Measurements from ENCODE around the gene ARRDC1. TPM values are rescaled to one million over a fixed set of nuclear protein-coding genes. Genes with fewer than 3 reads are reported as not detected.

Gene ARRDC1
- total RNA-seq, 5 donors from 2014 or later (not counting 1 experiment from before 2014, with no cell fraction given): 54.7 to 123 (median 103) TPM

GRCh38 chr9:137603879-137604278 lies 1.6 kb upstream of the ARRDC1 start:
- Histone ChIP-seq H3K4me3 (ENCODE audit: control insufficient read depth in 1 of 2, extremely low read depth in 1 of 2, low read length in 1 of 2) (peak overlapping the region in 1 of 2 donors; percentile 15), H3K27me3 (replicated peaks in 1 of 2; ENCODE audit: control insufficient read depth in 2 of 2, extremely low read depth in 1 of 2, insufficient read depth in 2 of 2, low read length in 1 of 2) (no peaks in the 10 kb centered on the region), H3K9me3 (no peaks in the 10 kb centered on the region), H3K36me3 (ENCODE audit: control insufficient read depth in 2 of 2, extremely low read depth in 1 of 2, insufficient read depth in 1 of 2, low read length in 1 of 2) (no peaks in the 10 kb centered on the region), H3K27ac (ENCODE audit: low read length) (no peak overlapping the region), H3K4me1 (ENCODE audit: control insufficient read depth in 1 of 2, extremely low read depth in 1 of 2, insufficient read depth in 2 of 2, low read length in 2 of 2) (peaks cover 12 to 32% of the 10 kb centered on the region in 2 experiments)
- POLR2A ChIA-PET: no interaction called here
- no peak for ATAC-seq (replicated peaks in 1 of 4)
- Mint-ChIP-seq H3K27ac (no peak overlapping the region), H3K27me3 (no peaks in the 10 kb centered on the region), H3K4me1 (peaks cover 22 to 30% (median 24%) of the 10 kb centered on the region in 3 donors), H3K4me3 (peak overlapping the region; percentile 49 to 59 (median 56)), H3K36me3 (no peaks in the 10 kb centered on the region), H3K9me3 (no peaks in the 10 kb centered on the region)
- CTCF ChIA-PET: no interaction called here
- WGBS (ENCODE audit: insufficient coverage): 98% methylated on average over 10 of the region's 13 CpGs
- no peak for DNase-seq

GRCh38 chr9:137604345-137605086 lies 970 bp upstream of the ARRDC1 start:
- peaks cover 22 to 33% (median 24%) of the 10 kb centered on the region in 3 donors for H3K4me1 Mint-ChIP-seq

GRCh38 chr9:137606005-137606621 lies 627 bp downstream of the ARRDC1 start:
- Histone ChIP-seq H3K9me3 (no peaks in the 10 kb centered on the region), H3K27me3 (replicated peaks in 1 of 2; ENCODE audit: control insufficient read depth in 2 of 2, extremely low read depth in 1 of 2, insufficient read depth in 2 of 2, low read length in 1 of 2) (no peaks in the 10 kb centered on the region), H3K4me1 (ENCODE audit: control insufficient read depth in 1 of 2, extremely low read depth in 1 of 2, insufficient read depth in 2 of 2, low read length in 2 of 2) (peaks cover 12 to 37% of the 10 kb centered on the region in 2 experiments), H3K36me3 (ENCODE audit: control insufficient read depth in 2 of 2, extremely low read depth in 1 of 2, insufficient read depth in 1 of 2, low read length in 1 of 2) (peaks cover 0 to 4% of the 10 kb centered on the region in 2 donors), H3K27ac (ENCODE audit: low read length) (no peak overlapping the region), H3K4me3 (ENCODE audit: control insufficient read depth in 1 of 2, extremely low read depth in 1 of 2, low read length in 1 of 2) (peak overlapping the region; percentile 51 to 80)
- H3K27me3 Mint-ChIP-seq: no peaks in the 10 kb centered on the region
- peak overlapping the region; percentile 71 to 79 for H3K27ac Mint-ChIP-seq
- H3K4me1 Mint-ChIP-seq: peaks cover 23 to 38% (median 28%) of the 10 kb centered on the region in 3 donors
- H3K36me3 Mint-ChIP-seq: no peaks in the 10 kb centered on the region
- ChIA-PET CTCF (interaction anchor here in 1 of 2 donors (1.3 kb wide), 1 partner anchor 16 kb away, joined by 3 read pairs; the partner anchor contains the start of gene ZMYND19), POLR2A (no interaction called here)
- ATAC-seq (replicated peaks in 1 of 4) (peak in 1 of 4 experiments; percentile 0), DNase-seq (peak in 4 of 35 experiments; percentile 18 to 40 (median 32))
- H3K9me3 Mint-ChIP-seq: no peaks in the 10 kb centered on the region
- WGBS (ENCODE audit: insufficient coverage): 2% methylated on average over 57 of the region's 57 CpGs
- H3K4me3 Mint-ChIP-seq: peak overlapping the region; percentile 76 to 85 (median 80)

More at GRCh38 chr9:137604345-137605086, 970 bp upstream of the ARRDC1 start:
- H3K36me3 ChIP-seq (ENCODE audit: control insufficient read depth in 2 of 2, extremely low read depth in 1 of 2, insufficient read depth in 1 of 2, low read length in 1 of 2): peaks cover 0 to 1% of the 10 kb centered on the region in 2 donors
- ChIA-PET CTCF (interaction anchor here in 1 of 2 donors (1.3 kb wide), 1 partner anchor 14 kb away, joined by 3 read pairs; the partner anchor contains the start of gene ZMYND19), POLR2A (no interaction called here)
- 11% methylated on average over 26 of the region's 49 CpGs for WGBS (ENCODE audit: insufficient coverage)
- no peaks in the 10 kb centered on the region for H3K27me3 ChIP-seq (replicated peaks in 1 of 2; ENCODE audit: control insufficient read depth in 2 of 2, extremely low read depth in 1 of 2, insufficient read depth in 2 of 2, low read length in 1 of 2)
- Mint-ChIP-seq H3K9me3 (no peaks in the 10 kb centered on the region), H3K4me3 (peak overlapping the region; percentile 49 to 59 (median 56)), H3K27ac (no peak overlapping the region), H3K27me3 (no peaks in the 10 kb centered on the region), H3K36me3 (no peaks in the 10 kb centered on the region)
- H3K4me3 ChIP-seq (ENCODE audit: control insufficient read depth in 1 of 2, extremely low read depth in 1 of 2, low read length in 1 of 2): peak overlapping the region in 1 of 2 donors; percentile 37
- H3K9me3 ChIP-seq: no peaks in the 10 kb centered on the region
- no peak overlapping the region for H3K27ac ChIP-seq (ENCODE audit: low read length)
- H3K4me1 ChIP-seq (ENCODE audit: control insufficient read depth in 1 of 2, extremely low read depth in 1 of 2, insufficient read depth in 2 of 2, low read length in 2 of 2): peaks cover 12 to 32% of the 10 kb centered on the region in 2 experiments
- DNase-seq (no peak), ATAC-seq (replicated peaks in 1 of 4) (no peak)

GRCh38 chr9:137606734-137607138 lies 1.2 kb downstream of the ARRDC1 start:
- 90% methylated on average over 11 of the region's 13 CpGs for WGBS (ENCODE audit: insufficient coverage)
- no peaks in the 10 kb centered on the region for H3K36me3 Mint-ChIP-seq
- peaks cover 12 to 43% of the 10 kb centered on the region in 2 experiments for H3K4me1 ChIP-seq (ENCODE audit: control insufficient read depth in 1 of 2, extremely low read depth in 1 of 2, insufficient read depth in 2 of 2, low read length in 2 of 2)
- peaks cover 0 to 4% of the 10 kb centered on the region in 2 donors for H3K36me3 ChIP-seq (ENCODE audit: control insufficient read depth in 2 of 2, extremely low read depth in 1 of 2, insufficient read depth in 1 of 2, low read length in 1 of 2)
- no peaks in the 10 kb centered on the region for H3K27me3 Mint-ChIP-seq
- no peaks in the 10 kb centered on the region for H3K27me3 ChIP-seq (replicated peaks in 1 of 2; ENCODE audit: control insufficient read depth in 2 of 2, extremely low read depth in 1 of 2, insufficient read depth in 2 of 2, low read length in 1 of 2)
- ChIA-PET POLR2A (no interaction called here), CTCF (no interaction called here)
- H3K27ac Mint-ChIP-seq: peak overlapping the region; percentile 71 to 79
- peak overlapping the region; percentile 76 to 85 (median 80) for H3K4me3 Mint-ChIP-seq
- H3K9me3 Mint-ChIP-seq: no peaks in the 10 kb centered on the region
- H3K9me3 ChIP-seq: no peaks in the 10 kb centered on the region
- H3K4me1 Mint-ChIP-seq: peaks cover 29 to 44% (median 34%) of the 10 kb centered on the region in 3 donors
- DNase-seq (no peak), ATAC-seq (replicated peaks in 1 of 4) (no peak)
- peak overlapping the region; percentile 51 to 80 for H3K4me3 ChIP-seq (ENCODE audit: control insufficient read depth in 1 of 2, extremely low read depth in 1 of 2, low read length in 1 of 2)
- H3K27ac ChIP-seq (ENCODE audit: low read length): no peak overlapping the region

- H3K27me3 Mint-ChIP-seq: no peaks in the 10 kb centered on the region
- H3K36me3 Mint-ChIP-seq: no peaks in the 10 kb centered on the region
- DNase-seq (no peak), ATAC-seq (replicated peaks in 1 of 4) (no peak)
- H3K9me3 ChIP-seq: no peaks in the 10 kb centered on the region
- CTCF ChIA-PET: no interaction called here
- H3K4me1 Mint-ChIP-seq: peaks cover 31 to 50% (median 40%) of the 10 kb centered on the region in 3 donors
- H3K27ac ChIP-seq (ENCODE audit: low read length): no peak overlapping the region
- no peaks in the 10 kb centered on the region for H3K9me3 Mint-ChIP-seq
- H3K4me3 Mint-ChIP-seq: peak overlapping the region; percentile 76 to 85 (median 80)
- WGBS (ENCODE audit: insufficient coverage): 86% methylated on average over 17 of the region's 17 CpGs
- H3K27me3 ChIP-seq (replicated peaks in 1 of 2; ENCODE audit: control insufficient read depth in 2 of 2, extremely low read depth in 1 of 2, insufficient read depth in 2 of 2, low read length in 1 of 2): no peaks in the 10 kb centered on the region
- peak overlapping the region; percentile 18 to 51 for H3K4me3 ChIP-seq (ENCODE audit: control insufficient read depth in 1 of 2, extremely low read depth in 1 of 2, low read length in 1 of 2)
- POLR2A ChIA-PET: no interaction called here
- H3K4me1 ChIP-seq (ENCODE audit: control insufficient read depth in 1 of 2, extremely low read depth in 1 of 2, insufficient read depth in 2 of 2, low read length in 2 of 2): peaks cover 12 to 49% of the 10 kb centered on the region in 2 experiments
- peaks cover 0 to 4% of the 10 kb centered on the region in 2 donors for H3K36me3 ChIP-seq (ENCODE audit: control insufficient read depth in 2 of 2, extremely low read depth in 1 of 2, insufficient read depth in 1 of 2, low read length in 1 of 2)
- peak overlapping the region; percentile 71 to 79 for H3K27ac Mint-ChIP-seq
Measured at GRCh38 chr9:137607141-137607857, 1.8 kb downstream of the ARRDC1 start.

- Histone ChIP-seq H3K9me3 (no peaks in the 10 kb centered on the region), H3K4me3 (ENCODE audit: control insufficient read depth in 1 of 2, extremely low read depth in 1 of 2, low read length in 1 of 2) (no peak overlapping the region), H3K36me3 (ENCODE audit: control insufficient read depth in 2 of 2, extremely low read depth in 1 of 2, insufficient read depth in 1 of 2, low read length in 1 of 2) (peaks cover 10 to 24% of the 10 kb centered on the region in 2 donors), H3K27ac (ENCODE audit: low read length) (no peak overlapping the region), H3K27me3 (replicated peaks in 1 of 2; ENCODE audit: control insufficient read depth in 2 of 2, extremely low read depth in 1 of 2, insufficient read depth in 2 of 2, low read length in 1 of 2) (no peaks in the 10 kb centered on the region), H3K4me1 (ENCODE audit: control insufficient read depth in 1 of 2, extremely low read depth in 1 of 2, insufficient read depth in 2 of 2, low read length in 2 of 2) (peaks cover 12 to 53% of the 10 kb centered on the region in 2 experiments)
- POLR2A ChIA-PET: no interaction called here
- 98% methylated on average over 6 of the region's 6 CpGs for WGBS (ENCODE audit: insufficient coverage)
- DNase-seq (no peak), ATAC-seq (replicated peaks in 1 of 4) (no peak)
- Mint-ChIP-seq H3K4me1 (peaks cover 29 to 49% (median 38%) of the 10 kb centered on the region in 3 donors), H3K4me3 (peak overlapping the region in 1 of 3 donors; percentile 37), H3K27ac (peak overlapping the region in 1 of 2 donors; percentile 63), H3K27me3 (no peaks in the 10 kb centered on the region), H3K36me3 (peaks cover 2% of the 10 kb centered on the region), H3K9me3 (no peaks in the 10 kb centered on the region)
- CTCF ChIA-PET: no interaction called here
Measured at GRCh38 chr9:137610944-137611343, 5.5 kb downstream of the ARRDC1 start.

Measured in T-cell (primary cell).